IMR-90 (cell line): ENCODE measurements around the gene NLRC5. TPM values are rescaled to one million over a fixed set of nuclear protein-coding genes. Genes with fewer than 3 reads are reported as not detected.

Experiments used
- ATAC-seq: fragments of 200-7000 bp; cut with Tn5 transposase; 2 replicates; pipeline ENCODE4 v1.9.1; 2020; ENCODE audit warnings: low read depth, mild to moderate bottlenecking, moderate library complexity
- BruUV-seq: library from RNA; stranded (reverse); fragments of 400-500 nt; replicated peaks from 2 replicates; lab custom pipeline; 2021; lab: Mats Ljungman, UMichigan
- CTCF ChIA-PET: fragments of 300-600 bp; formaldehyde crosslinking; extraction: SDS; loops from one replicate; lab custom pipeline; 2021; ENCODE audit warnings: antibody characterized with exemption; lab: Yijun Ruan, JAX
- POLR2A ChIA-PET: fragments of 300-600 bp; sonication (Branson Sonifier 250); formaldehyde crosslinking; loops from one replicate; lab custom pipeline; 2022; ENCODE audit warnings: antibody characterized with exemption; ENCODE audit not compliant: unreplicated experiment; lab: Charles Lee
- DNase-seq: peaks from one replicate; pipeline ENCODE4 v3.0.0; 2013
- H2AFZ ChIP-seq: replicated peaks from 2 replicates; pipeline ENCODE3; 2013; ENCODE audit warnings: low read length, mild to moderate bottlenecking; ENCODE audit not compliant: poor library complexity
- H2AK5ac ChIP-seq: 2 replicates; pipeline ENCODE4 v1.6.1; 2013; ENCODE audit warnings: low read depth, low read length, inconsistent platforms
- H2AK9ac ChIP-seq: replicated peaks from 2 replicates; pipeline ENCODE3; 2013; ENCODE audit warnings: mild to moderate bottlenecking, low read depth, low read length, moderate library complexity; ENCODE audit not compliant: poor library complexity
- H2BK120ac ChIP-seq: 2 replicates; pipeline ENCODE4 v1.6.1; 2013; ENCODE audit warnings: low read depth, low read length, inconsistent platforms
- H2BK15ac ChIP-seq: 3 replicates; pipeline ENCODE4 v1.6.1; 2013; ENCODE audit warnings: low read depth, low read length, inconsistent platforms
- H2BK20ac ChIP-seq: 2 replicates; pipeline ENCODE4 v1.6.1; 2013; ENCODE audit warnings: low read depth, mild to moderate bottlenecking, inconsistent platforms, low read length, moderate library complexity
- H2BK5ac ChIP-seq: 2 replicates; pipeline ENCODE4 v1.6.1; 2013; ENCODE audit warnings: mild to moderate bottlenecking, low read depth, low read length, inconsistent platforms; ENCODE audit not compliant: poor library complexity, severe bottlenecking
- H3K14ac ChIP-seq: replicated peaks from 2 replicates; pipeline ENCODE4 v1.6.1; 2013; ENCODE audit warnings: low read depth, low read length, inconsistent platforms
- H3K18ac ChIP-seq: 2 replicates; pipeline ENCODE4 v1.6.1; 2013; ENCODE audit warnings: low read depth, low read length, control low read depth
- H3K23ac ChIP-seq: 2 replicates; pipeline ENCODE4 v1.6.1; 2013; ENCODE audit warnings: low read depth, low read length, inconsistent platforms
- H3K27ac ChIP-seq: 2 replicates; pipeline ENCODE4 v1.5.1; 2013; ENCODE audit warnings: mild to moderate bottlenecking, control low read depth, low read length; ENCODE audit not compliant: insufficient read depth
- H3K27me3 ChIP-seq: 2 replicates; pipeline ENCODE4 v1.6.1; 2013; ENCODE audit warnings: low read length; ENCODE audit not compliant: control insufficient read depth, insufficient read depth
- H3K36me3 ChIP-seq: 2 replicates; pipeline ENCODE4 v1.6.1; 2013; ENCODE audit warnings: low read length, mixed read lengths; ENCODE audit not compliant: control insufficient read depth, insufficient read depth
- H3K4ac ChIP-seq: 2 replicates; pipeline ENCODE4 v1.6.1; 2013; ENCODE audit warnings: low read depth, low read length, inconsistent platforms
- H3K4me1 ChIP-seq: 2 replicates; pipeline ENCODE4 v1.6.1; 2013; ENCODE audit warnings: low read length, mixed read lengths; ENCODE audit not compliant: control insufficient read depth, insufficient read depth
- H3K4me2 ChIP-seq: 2 replicates; pipeline ENCODE4 v1.6.1; 2013; ENCODE audit warnings: low read depth, mild to moderate bottlenecking, control low read depth, low read length, moderate library complexity
- H3K4me3 ChIP-seq: 2 replicates; pipeline ENCODE4 v1.5.1; 2013; ENCODE audit warnings: low read depth, mild to moderate bottlenecking, control low read depth, low read length, moderate library complexity; ENCODE audit not compliant: insufficient read depth
- H3K56ac ChIP-seq: 2 replicates; pipeline ENCODE4 v1.6.1; 2013; ENCODE audit warnings: low read length, inconsistent platforms; ENCODE audit not compliant: insufficient read depth; ENCODE audit errors: extremely low read depth
- H3K79me1 ChIP-seq, 2 experiments: 2 replicates each; pipeline ENCODE4 v1.6.1; 2013; ENCODE audit warnings: low read length in 2 of 2, inconsistent platforms in 1 of 2, low read depth in 1 of 2
- H3K9ac ChIP-seq: 2 replicates; pipeline ENCODE4 v1.6.1; 2013; ENCODE audit warnings: low read depth, low read length, control low read depth
- H3K9me1 ChIP-seq: 2 replicates; pipeline ENCODE4 v1.6.1; 2013; ENCODE audit warnings: low read length, inconsistent platforms; ENCODE audit not compliant: insufficient read depth
- H3K9me3 ChIP-seq: 2 replicates; pipeline ENCODE4 v1.6.1; 2013; ENCODE audit warnings: low read length; ENCODE audit not compliant: control insufficient read depth, insufficient read depth
- H4K20me1 ChIP-seq: 2 replicates; pipeline ENCODE4 v1.6.1; 2013; ENCODE audit warnings: low read length, inconsistent platforms; ENCODE audit not compliant: insufficient read depth
- H4K5ac ChIP-seq: 2 replicates; pipeline ENCODE4 v1.6.1; 2013; ENCODE audit warnings: mild to moderate bottlenecking, low read depth, low read length, control low read depth
- H4K8ac ChIP-seq, 2 experiments: 2 replicates each; pipeline ENCODE4 v1.6.1; 2013; ENCODE audit warnings: low read depth in 2 of 2, low read length in 2 of 2, control low read depth in 1 of 2, inconsistent platforms in 1 of 2
- H4K91ac ChIP-seq: 2 replicates; pipeline ENCODE4 v1.6.1; 2013; ENCODE audit warnings: low read depth, low read length, inconsistent platforms; ENCODE audit not compliant: insufficient read depth
- CEBPB ChIP-seq: IDR thresholded peaks from 2 replicates; pipeline ENCODE4 v1.6.1; 2012; ENCODE audit warnings: low read depth, low read length, improper control_type of control experiment
- NFE2L2 ChIP-seq: fragments of 150-350 bp; IDR thresholded peaks from 2 replicates; pipeline ENCODE4 v1.6.1; 2016; ENCODE audit warnings: low read depth, mild to moderate bottlenecking, low read length
- POLR2A ChIP-seq: IDR thresholded peaks from 2 replicates; pipeline ENCODE4 v1.6.1; 2012; ENCODE audit warnings: mild to moderate bottlenecking, low read depth, low read length
- RCOR1 ChIP-seq: IDR thresholded peaks from 2 replicates; pipeline ENCODE4 v1.6.1; 2012; ENCODE audit warnings: mild to moderate bottlenecking, low read length, improper control_type of control experiment; ENCODE audit not compliant: insufficient replicate concordance
- USF2 ChIP-seq: fragments of 150-350 bp; IDR thresholded peaks from 2 replicates; pipeline ENCODE4 v1.6.1; 2017; ENCODE audit warnings: mild to moderate bottlenecking, antibody characterized with exemption, low read length, low read depth
- WGBS, 2 experiments: methylation state at CpG; one replicate each; pipeline versions ENCODE4 v1.1.5 to v1.1.7; 2013; ENCODE audit warnings: missing lambda C conversion rate in 2 of 2; ENCODE audit not compliant: insufficient read length in 1 of 2; ENCODE audit errors: extremely low coverage in 2 of 2; 5-methylcytosine and 5-hydroxymethylcytosine counted together
- dilution Hi-C: fragments of 300-500 bp; cut with HindIII; formaldehyde crosslinking; loops from one replicate; pipeline ENCODE4 v1.14.3; 2018; ENCODE audit warnings: low sequenced_read_pairs; ENCODE audit not compliant: unreplicated experiment
- in situ Hi-C: fragments of 300-500 bp; cut with MboI; formaldehyde crosslinking; loops from 3 replicates; pipeline ENCODE4 v1.14.3; 2019; ENCODE audit warnings: low sequenced_read_pairs, inconsistent platforms, mixed read lengths
- intact Hi-C: fragments of 100-400 bp; cut with micrococcal nuclease; formaldehyde crosslinking; loops from 2 replicates; pipeline ENCODE4 v1.10.0; 2022
- polyA plus RNA-seq, 3 experiments: library from polyadenylated mRNA; depleted of rRNA; stranded (reverse); fragments of >200 nt; gene quantifications; 2 replicates each; pipeline ENCODE4 v1.2.3, GENCODE V29; 2012; ENCODE audit warnings: low replicate concordance in 1 of 3
- total RNA-seq: library from RNA; depleted of rRNA; stranded (reverse); fragments of >200 nt; gene quantifications from 2 replicates; pipeline ENCODE4 v1.2.3, GENCODE V29; 2012

Gene NLRC5
- total and polyA plus RNA-seq, 2 of the 4 experiments (the other 2 are of a cell fraction): 9.1 to 14.9 TPM

GRCh38 chr16:56970934-56971767 is 18.2 kb upstream of the NLRC5 start:
- Histone ChIP-seq H3K9me3 (no peaks in the 10 kb centered on the region), H4K20me1 (no peaks in the 10 kb centered on the region), H3K18ac (no peak overlapping the region), H3K4me3 (no peak overlapping the region), H2BK15ac (no peak overlapping the region; the same call in 2 of the 3 replicates), H3K4ac (no peak overlapping the region), H4K8ac (no peak overlapping the region), H3K27me3 (peaks cover 5% of the 10 kb centered on the region; the same call in 1 of the 2 replicates), H4K91ac (no peak overlapping the region), H2BK120ac (no peak overlapping the region), H3K14ac (no peak overlapping the region), H3K9ac (no peak overlapping the region), H3K4me1 (peaks cover 4% of the 10 kb centered on the region), H3K79me1 (no peaks in the 10 kb centered on the region), H3K9me1 (peaks cover under 1% of the 10 kb centered on the region), H2AFZ (no peak overlapping the region), H3K27ac (no peak overlapping the region), H2BK5ac (no peak overlapping the region), H2BK20ac (no peak overlapping the region), H4K5ac (no peak overlapping the region), H3K56ac (no peak overlapping the region), H2AK5ac (no peak overlapping the region), H3K4me2 (no peak overlapping the region), H2AK9ac (no peak overlapping the region), H3K23ac (no peak overlapping the region), H3K36me3 (no peaks in the 10 kb centered on the region)
- in situ Hi-C loops: no loop called here
- intact Hi-C loops: no loop called here
- DNase-seq (peak; percentile 19), ATAC-seq (no peak; the same call in 1 of the 2 replicates)
- 94% methylated on average over 3 of the region's 8 CpGs; no CpG with 5 or more reads in 1 of the 2 experiments for WGBS, 2 experiments
- dilution Hi-C loops: no loop called here
- CTCF ChIA-PET: no interaction called here
- POLR2A ChIA-PET: no interaction called here
- TF ChIP-seq CEBPB (no peak), USF2 (no peak), RCOR1 (no peak), POLR2A (no peak), NFE2L2 (no peak)
- no TSS peak for BruUV-seq
